ENCODE data around the gene CDC25B. TPM values are rescaled to one million over a fixed set of nuclear protein-coding genes. Genes with fewer than 3 reads are reported as not detected.

Gene CDC25B
- total and polyA plus RNA-seq, 2 of the 13 experiments (the other 11 are each of a cell fraction or from before 2014, with no cell fraction given): 14.5 to 19.4 TPM

- TF ChIP-seq, protein P1, sequence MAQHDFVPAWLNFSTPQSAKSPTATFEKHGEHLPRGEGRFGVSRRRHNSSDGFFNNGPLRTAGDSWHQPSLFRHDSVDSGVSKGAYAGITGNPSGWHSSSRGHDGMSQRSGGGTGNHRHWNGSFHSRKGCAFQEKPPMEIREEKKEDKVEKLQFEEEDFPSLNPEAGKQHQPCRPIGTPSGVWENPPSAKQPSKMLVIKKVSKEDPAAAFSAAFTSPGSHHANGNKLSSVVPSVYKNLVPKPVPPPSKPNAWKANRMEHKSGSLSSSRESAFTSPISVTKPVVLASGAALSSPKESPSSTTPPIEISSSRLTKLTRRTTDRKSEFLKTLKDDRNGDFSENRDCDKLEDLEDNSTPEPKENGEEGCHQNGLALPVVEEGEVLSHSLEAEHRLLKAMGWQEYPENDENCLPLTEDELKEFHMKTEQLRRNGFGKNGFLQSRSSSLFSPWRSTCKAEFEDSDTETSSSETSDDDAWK (CRISPR knock-in tag; IDR thresholded peaks at IDR 0.05): no peak
- TF ChIP-seq ZNF367 (CRISPR knock-in tag; IDR thresholded peaks at IDR 0.05; ENCODE audit: borderline replicate concordance): no peak
- TF ChIP-seq FOXK2 (IDR thresholded peaks at IDR 0.05): no peak
- TF ChIP-seq ZNF431 (CRISPR knock-in tag; IDR thresholded peaks at IDR 0.05; ENCODE audit: borderline replicate concordance, low read depth): no peak
- TF ChIP-seq, protein P2, sequence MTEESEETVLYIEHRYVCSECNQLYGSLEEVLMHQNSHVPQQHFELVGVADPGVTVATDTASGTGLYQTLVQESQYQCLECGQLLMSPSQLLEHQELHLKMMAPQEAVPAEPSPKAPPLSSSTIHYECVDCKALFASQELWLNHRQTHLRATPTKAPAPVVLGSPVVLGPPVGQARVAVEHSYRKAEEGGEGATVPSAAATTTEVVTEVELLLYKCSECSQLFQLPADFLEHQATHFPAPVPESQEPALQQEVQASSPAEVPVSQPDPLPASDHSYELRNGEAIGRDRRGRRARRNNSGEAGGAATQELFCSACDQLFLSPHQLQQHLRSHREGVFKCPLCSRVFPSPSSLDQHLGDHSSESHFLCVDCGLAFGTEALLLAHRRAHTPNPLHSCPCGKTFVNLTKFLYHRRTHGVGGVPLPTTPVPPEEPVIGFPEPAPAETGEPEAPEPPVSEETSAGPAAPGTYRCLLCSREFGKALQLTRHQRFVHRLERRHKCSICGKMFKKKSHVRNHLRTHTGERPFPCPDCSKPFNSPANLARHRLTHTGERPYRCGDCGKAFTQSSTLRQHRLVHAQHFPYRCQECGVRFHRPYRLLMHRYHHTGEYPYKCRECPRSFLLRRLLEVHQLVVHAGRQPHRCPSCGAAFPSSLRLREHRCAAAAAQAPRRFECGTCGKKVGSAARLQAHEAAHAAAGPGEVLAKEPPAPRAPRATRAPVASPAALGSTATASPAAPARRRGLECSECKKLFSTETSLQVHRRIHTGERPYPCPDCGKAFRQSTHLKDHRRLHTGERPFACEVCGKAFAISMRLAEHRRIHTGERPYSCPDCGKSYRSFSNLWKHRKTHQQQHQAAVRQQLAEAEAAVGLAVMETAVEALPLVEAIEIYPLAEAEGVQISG (CRISPR knock-in tag; IDR thresholded peaks at IDR 0.05): peak; percentile 95
- TF ChIP-seq, protein P3, sequence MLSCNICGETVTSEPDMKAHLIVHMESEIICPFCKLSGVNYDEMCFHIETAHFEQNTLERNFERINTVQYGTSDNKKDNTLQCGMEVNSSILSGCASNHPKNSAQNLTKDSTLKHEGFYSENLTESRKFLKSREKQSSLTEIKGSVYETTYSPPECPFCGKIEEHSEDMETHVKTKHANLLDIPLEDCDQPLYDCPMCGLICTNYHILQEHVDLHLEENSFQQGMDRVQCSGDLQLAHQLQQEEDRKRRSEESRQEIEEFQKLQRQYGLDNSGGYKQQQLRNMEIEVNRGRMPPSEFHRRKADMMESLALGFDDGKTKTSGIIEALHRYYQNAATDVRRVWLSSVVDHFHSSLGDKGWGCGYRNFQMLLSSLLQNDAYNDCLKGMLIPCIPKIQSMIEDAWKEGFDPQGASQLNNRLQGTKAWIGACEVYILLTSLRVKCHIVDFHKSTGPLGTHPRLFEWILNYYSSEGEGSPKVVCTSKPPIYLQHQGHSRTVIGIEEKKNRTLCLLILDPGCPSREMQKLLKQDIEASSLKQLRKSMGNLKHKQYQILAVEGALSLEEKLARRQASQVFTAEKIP (CRISPR knock-in tag; IDR thresholded peaks at IDR 0.05; ENCODE audit: borderline replicate concordance): no peak
- no peak for TF ChIP-seq TBL1XR1 (IDR thresholded peaks at IDR 0.05; ENCODE audit: borderline replicate concordance, low read length, partially characterized antibody)
- no peak for TF ChIP-seq ZMYM2 (CRISPR knock-in tag; IDR thresholded peaks at IDR 0.05)
- no peak for TF ChIP-seq NR3C1 (CRISPR knock-in tag; IDR thresholded peaks at IDR 0.05)
- peak; percentile 42; the same call in 1 of the 2 replicates for TF ChIP-seq ZNF550 (CRISPR knock-in tag; IDR thresholded peaks at IDR 0.05; ENCODE audit: borderline replicate concordance)
- TF ChIP-seq SAFB2 (CRISPR knock-in tag; IDR thresholded peaks at IDR 0.05; ENCODE audit: borderline replicate concordance, low read depth): peak; percentile 92
- TF ChIP-seq FOSL2 (CRISPR knock-in tag; IDR thresholded peaks at IDR 0.05): peak; percentile 31; the same call in 1 of the 2 replicates
- TF ChIP-seq, protein P4, sequence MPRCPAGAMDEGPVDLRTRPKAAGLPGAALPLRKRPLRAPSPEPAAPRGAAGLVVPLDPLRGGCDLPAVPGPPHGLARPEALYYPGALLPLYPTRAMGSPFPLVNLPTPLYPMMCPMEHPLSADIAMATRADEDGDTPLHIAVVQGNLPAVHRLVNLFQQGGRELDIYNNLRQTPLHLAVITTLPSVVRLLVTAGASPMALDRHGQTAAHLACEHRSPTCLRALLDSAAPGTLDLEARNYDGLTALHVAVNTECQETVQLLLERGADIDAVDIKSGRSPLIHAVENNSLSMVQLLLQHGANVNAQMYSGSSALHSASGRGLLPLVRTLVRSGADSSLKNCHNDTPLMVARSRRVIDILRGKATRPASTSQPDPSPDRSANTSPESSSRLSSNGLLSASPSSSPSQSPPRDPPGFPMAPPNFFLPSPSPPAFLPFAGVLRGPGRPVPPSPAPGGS (CRISPR knock-in tag; IDR thresholded peaks at IDR 0.05): peak; percentile 78
- TF ChIP-seq, protein P5, sequence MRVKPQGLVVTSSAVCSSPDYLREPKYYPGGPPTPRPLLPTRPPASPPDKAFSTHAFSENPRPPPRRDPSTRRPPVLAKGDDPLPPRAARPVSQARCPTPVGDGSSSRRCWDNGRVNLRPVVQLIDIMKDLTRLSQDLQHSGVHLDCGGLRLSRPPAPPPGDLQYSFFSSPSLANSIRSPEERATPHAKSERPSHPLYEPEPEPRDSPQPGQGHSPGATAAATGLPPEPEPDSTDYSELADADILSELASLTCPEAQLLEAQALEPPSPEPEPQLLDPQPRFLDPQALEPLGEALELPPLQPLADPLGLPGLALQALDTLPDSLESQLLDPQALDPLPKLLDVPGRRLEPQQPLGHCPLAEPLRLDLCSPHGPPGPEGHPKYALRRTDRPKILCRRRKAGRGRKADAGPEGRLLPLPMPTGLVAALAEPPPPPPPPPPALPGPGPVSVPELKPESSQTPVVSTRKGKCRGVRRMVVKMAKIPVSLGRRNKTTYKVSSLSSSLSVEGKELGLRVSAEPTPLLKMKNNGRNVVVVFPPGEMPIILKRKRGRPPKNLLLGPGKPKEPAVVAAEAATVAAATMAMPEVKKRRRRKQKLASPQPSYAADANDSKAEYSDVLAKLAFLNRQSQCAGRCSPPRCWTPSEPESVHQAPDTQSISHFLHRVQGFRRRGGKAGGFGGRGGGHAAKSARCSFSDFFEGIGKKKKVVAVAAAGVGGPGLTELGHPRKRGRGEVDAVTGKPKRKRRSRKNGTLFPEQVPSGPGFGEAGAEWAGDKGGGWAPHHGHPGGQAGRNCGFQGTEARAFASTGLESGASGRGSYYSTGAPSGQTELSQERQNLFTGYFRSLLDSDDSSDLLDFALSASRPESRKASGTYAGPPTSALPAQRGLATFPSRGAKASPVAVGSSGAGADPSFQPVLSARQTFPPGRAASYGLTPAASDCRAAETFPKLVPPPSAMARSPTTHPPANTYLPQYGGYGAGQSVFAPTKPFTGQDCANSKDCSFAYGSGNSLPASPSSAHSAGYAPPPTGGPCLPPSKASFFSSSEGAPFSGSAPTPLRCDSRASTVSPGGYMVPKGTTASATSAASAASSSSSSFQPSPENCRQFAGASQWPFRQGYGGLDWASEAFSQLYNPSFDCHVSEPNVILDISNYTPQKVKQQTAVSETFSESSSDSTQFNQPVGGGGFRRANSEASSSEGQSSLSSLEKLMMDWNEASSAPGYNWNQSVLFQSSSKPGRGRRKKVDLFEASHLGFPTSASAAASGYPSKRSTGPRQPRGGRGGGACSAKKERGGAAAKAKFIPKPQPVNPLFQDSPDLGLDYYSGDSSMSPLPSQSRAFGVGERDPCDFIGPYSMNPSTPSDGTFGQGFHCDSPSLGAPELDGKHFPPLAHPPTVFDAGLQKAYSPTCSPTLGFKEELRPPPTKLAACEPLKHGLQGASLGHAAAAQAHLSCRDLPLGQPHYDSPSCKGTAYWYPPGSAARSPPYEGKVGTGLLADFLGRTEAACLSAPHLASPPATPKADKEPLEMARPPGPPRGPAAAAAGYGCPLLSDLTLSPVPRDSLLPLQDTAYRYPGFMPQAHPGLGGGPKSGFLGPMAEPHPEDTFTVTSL (CRISPR knock-in tag; IDR thresholded peaks at IDR 0.05; ENCODE audit: borderline replicate concordance): no peak
Observed at GRCh38 chr20:3749689-3750531, 46.2 kb upstream of the CDC25B start (continued).

All from HepG2 (cell line).